OCI-LY7 (cell line): ENCODE measurements around the gene CSPG5. TPM values are rescaled to one million over a fixed set of nuclear protein-coding genes. Genes with fewer than 3 reads are reported as not detected.

ENCODE experiments used
- BruUV-seq: library from RNA; stranded (reverse); fragments of 400-500 nt; replicated peaks from 2 replicates; lab custom pipeline; 2021; lab: Mats Ljungman, UMichigan
- CTCF ChIA-PET: fragments of 300-600 bp; sonication (Branson Sonifier 250); formaldehyde crosslinking; loops from one replicate; lab custom pipeline; 2022; ENCODE audit warnings: antibody characterized with exemption; ENCODE audit not compliant: unreplicated experiment; lab: Charles Lee
- POLR2A ChIA-PET: fragments of 300-600 bp; sonication (Branson Sonifier 250); formaldehyde crosslinking; loops from one replicate; lab custom pipeline; 2022; ENCODE audit warnings: antibody characterized with exemption; lab: Charles Lee
- DNase-seq: peaks from one replicate; pipeline ENCODE4 v3.0.0-alpha.2; 2015; ENCODE audit warnings: low spot score
- H2AFZ ChIP-seq: fragments of 200-600 bp; sonication (generic), shearing (Covaris generic); 2 replicates; pipeline ENCODE4 v1.6.1; 2014; ENCODE audit warnings: mild to moderate bottlenecking, antibody characterized with exemption, low read length, moderate library complexity
- H3K27ac ChIP-seq: fragments of 200-600 bp; sonication (generic); 2 replicates; pipeline ENCODE4 v1.5.1; 2014; ENCODE audit warnings: mixed run types, low read depth, mild to moderate bottlenecking, moderate library complexity, low read length, inconsistent platforms; ENCODE audit not compliant: poor library complexity, severe bottlenecking
- H3K36me3 ChIP-seq: fragments of 200-600 bp; sonication (generic); 2 replicates; pipeline ENCODE4 v1.6.1; 2014; ENCODE audit warnings: mild to moderate bottlenecking, antibody characterized with exemption, low read length, moderate library complexity, mixed read lengths; ENCODE audit not compliant: insufficient read depth
- H3K4me1 ChIP-seq: fragments of 200-600 bp; sonication (generic); 2 replicates; pipeline ENCODE4 v1.5.1; 2014; ENCODE audit warnings: mild to moderate bottlenecking, low read length; ENCODE audit not compliant: insufficient read depth, poor library complexity, severe bottlenecking
- H3K4me2 ChIP-seq: fragments of 200-600 bp; sonication (generic); 2 replicates; pipeline ENCODE4 v1.6.1; 2014; ENCODE audit warnings: mild to moderate bottlenecking, low read length
- H3K4me3 ChIP-seq: fragments of 200-600 bp; sonication (generic); 2 replicates; pipeline ENCODE4 v1.5.1; 2014; ENCODE audit warnings: mild to moderate bottlenecking, low read depth, low read length; ENCODE audit not compliant: poor library complexity, severe bottlenecking
- H3K79me2 ChIP-seq: fragments of 200-600 bp; sonication (generic); 2 replicates; pipeline ENCODE4 v1.6.1; 2016; ENCODE audit warnings: low read depth, mild to moderate bottlenecking, low read length, moderate library complexity, mixed read lengths; ENCODE audit not compliant: insufficient read depth
- H3K9me2 ChIP-seq: fragments of 200-600 bp; sonication (generic); 2 replicates; pipeline ENCODE4 v1.6.1; 2016; ENCODE audit warnings: mild to moderate bottlenecking, low read length, mixed read lengths; ENCODE audit not compliant: insufficient read depth
- H3K9me3 ChIP-seq: fragments of 200-600 bp; sonication (generic); 2 replicates; pipeline ENCODE4 v1.6.1; 2014; ENCODE audit warnings: mild to moderate bottlenecking, mixed run types, low read length, mixed read lengths
- H4K20me1 ChIP-seq: fragments of 200-600 bp; sonication (generic); 2 replicates; pipeline ENCODE4 v1.6.1; 2014; ENCODE audit warnings: mild to moderate bottlenecking, antibody characterized with exemption, low read length, moderate library complexity, mixed read lengths; ENCODE audit not compliant: insufficient read depth
- CTCF ChIP-seq: fragments of 200-600 bp; sonication (generic); conservative IDR thresholded peaks from 2 replicates; pipeline ENCODE4 v1.5.1; 2014; ENCODE audit warnings: mild to moderate bottlenecking, antibody characterized with exemption, low read length, moderate library complexity, mixed read lengths
- EZH2phosphoT487 ChIP-seq: fragments of 200-600 bp; sonication (generic); IDR thresholded peaks from 2 replicates; pipeline ENCODE4 v1.6.1; 2018; ENCODE audit warnings: low read depth, borderline replicate concordance, mild to moderate bottlenecking, mixed run types, antibody characterized with exemption, low read length, moderate library complexity, mixed read lengths
- intact Hi-C: fragments of 100-400 bp; cut with micrococcal nuclease; formaldehyde crosslinking; loops from one replicate; pipeline ENCODE4 v1.10.0; 2022; ENCODE audit not compliant: unreplicated experiment
- small RNA-seq: library from RNA; depleted of rRNA; stranded (forward); fragments of <200 nt; gene quantifications from one replicate; pipeline ENCODE3, GENCODE V24; 2014
- total RNA-seq, 2 experiments: library from RNA; depleted of rRNA in 1 of 2; stranded (reverse); fragments of >200 nt in 1 of 2; shearing (Covaris generic) in 1 of 2; gene quantifications; 2 replicates each; pipeline ENCODE4 v1.2.3, GENCODE V29; 2014 to 2022

CSPG5 gene
- total RNA-seq, 2 experiments from 2014 or later = 0.13 to 0.66 TPM

- peak; percentile 99 for DNase-seq
- H4K20me1 ChIP-seq = no peaks in the 10 kb centered on the region
- peak within 1 kb of the TSS; percentile 82 for H3K4me3 ChIP-seq
- POLR2A ChIA-PET = interaction anchor here (0.5 to 1.0 kb wide), 4 partner anchors 11 to 1261 kb away, joined by 3 to 11 read pairs (median 6); no protein-coding TSS in a partner anchor
- peaks cover 28% of the 10 kb centered on the region for H3K79me2 ChIP-seq
- peak within 1 kb of the TSS; percentile 82 for H3K4me2 ChIP-seq
- H3K4me1 ChIP-seq = peaks cover 10% of the 10 kb centered on the region
- H3K36me3 ChIP-seq = peaks cover 30% of the 10 kb centered on the region
- CTCF ChIA-PET = interaction anchor here (0.5 kb wide), 1 partner anchor 38 kb away, joined by 3 read pairs; no protein-coding TSS in a partner anchor
- H3K9me2 ChIP-seq = no peaks in the 10 kb centered on the region
- TSS peak; percentile 81 for BruUV-seq
- TF ChIP-seq CTCF = peak; percentile 76
- TF ChIP-seq EZH2phosphoT487 = no peak
- intact Hi-C loops = loop anchor here (1.0 to 2.0 kb wide), 5 partner anchors 22 to 575 kb away; partner anchors contain the start of gene SCAP
- peak within 1 kb of the TSS; percentile 83 for H3K27ac ChIP-seq
- H2AFZ ChIP-seq = peak within 1 kb of the TSS; percentile 81
- H3K9me3 ChIP-seq = no peaks in the 10 kb centered on the region
Observed at GRCh38 chr3:47513125-47513929, 65.3 kb downstream of the CSPG5 start, which contains the start of gene ELP6. Gene ELP6 (minus strand): TSS chr3:47513712. CDS start chr3:47513590, 122 bp downstream.

GRCh38 chr3:47512416-47513124 lies 66.1 kb downstream of the CSPG5 start:
- Histone ChIP-seq H3K36me3 (peaks cover 38% of the 10 kb centered on the region), H3K4me1 (peaks cover 10% of the 10 kb centered on the region), H3K27ac (peak overlapping the region; percentile 83), H2AFZ (peak overlapping the region; percentile 81; the same call in 1 of the 2 replicates), H4K20me1 (no peaks in the 10 kb centered on the region), H3K9me2 (no peaks in the 10 kb centered on the region), H3K4me3 (peak overlapping the region; percentile 82), H3K9me3 (no peaks in the 10 kb centered on the region), H3K4me2 (peak overlapping the region; percentile 82), H3K79me2 (peaks cover 28% of the 10 kb centered on the region)
- TF ChIP-seq CTCF = no peak
- ChIA-PET POLR2A (interaction anchor here (0.5 to 1.0 kb wide), 3 partner anchors 30 to 1260 kb away, joined by 3 to 11 read pairs (median 7); no protein-coding TSS in a partner anchor), CTCF (interaction anchor here (0.5 kb wide), 1 partner anchor 39 kb away, joined by 3 read pairs; no protein-coding TSS in a partner anchor)
- TSS peak; percentile 66 for BruUV-seq
- intact Hi-C loops = loop anchor here (1.0 to 2.0 kb wide), 5 partner anchors 21 to 576 kb away; partner anchors contain the start of gene SCAP
- peak; percentile 57 for DNase-seq

Small RNAs within 50 kb of the gene (small RNA-seq; reads per million reads assigned to genes)
- not detected for gene RN7SL870P

Other genes starting within 250 kb of the CSPG5 start
- gene PTPN23, start 197.8 kb downstream of the CSPG5 start, total RNA-seq (2014; rRNA removed; shearing (Covaris generic)) = 13.6 and 15.5 TPM in 2 replicates
- gene PTPN23, start 197.8 kb downstream of the CSPG5 start, total RNA-seq (2022) = 40.0 and 41.1 TPM in 2 replicates
- 49.6 and 63.7 TPM in 2 replicates for gene SCAP, start 102.9 kb downstream of the CSPG5 start, total RNA-seq (2014; rRNA removed; shearing (Covaris generic))
- 69.4 and 70.5 TPM in 2 replicates for gene SCAP, start 102.9 kb downstream of the CSPG5 start, total RNA-seq (2022)
- 79.3 and 91.5 TPM in 2 replicates for gene ELP6, start 65.2 kb downstream of the CSPG5 start, total RNA-seq (2014; rRNA removed; shearing (Covaris generic))
- gene ELP6, start 65.2 kb downstream of the CSPG5 start, total RNA-seq (2022) = 84.6 and 92.5 TPM in 2 replicates
- 70.5 and 83.2 TPM in 2 replicates for gene SMARCC1, start 203.0 kb upstream of the CSPG5 start, total RNA-seq (2014; rRNA removed; shearing (Covaris generic))
- 176 and 182 TPM in 2 replicates for gene SMARCC1, start 203.0 kb upstream of the CSPG5 start, total RNA-seq (2022)
- 93.0 and 102 TPM in 2 replicates for gene DHX30, start 224.3 kb upstream of the CSPG5 start, total RNA-seq (2014; rRNA removed; shearing (Covaris generic))
- 96.6 and 104 TPM in 2 replicates for gene DHX30, start 224.3 kb upstream of the CSPG5 start, total RNA-seq (2022)